Dendritic cell treated with granulocyte-macrophage colony-stimulating factor and Interleukin-4, amounts not matched to agents 40 ng/mL and 50 ng/mL, for 4 days (primary cell): ENCODE data around the gene ILK.

Source experiments
- H3K27ac Mint-ChIP-seq: one replicate; pipeline ENCODE4 v1.8.0; 2022; ENCODE audit warnings: mild to moderate bottlenecking, mixed read lengths
- H3K27me3 Mint-ChIP-seq: one replicate; pipeline ENCODE4 v1.8.0; 2022; ENCODE audit warnings: mild to moderate bottlenecking, mixed read lengths
- H3K36me3 Mint-ChIP-seq: one replicate; pipeline ENCODE4 v1.8.0; 2022; ENCODE audit warnings: low read depth, mixed read lengths
- H3K4me1 Mint-ChIP-seq: one replicate; pipeline ENCODE4 v1.8.0; 2022; ENCODE audit warnings: low read depth, mixed read lengths
- H3K4me3 Mint-ChIP-seq: one replicate; pipeline ENCODE4 v1.8.0; 2022; ENCODE audit warnings: mild to moderate bottlenecking, moderate library complexity, mixed read lengths
- H3K9me3 Mint-ChIP-seq: one replicate; pipeline ENCODE4 v1.8.0; 2022; ENCODE audit warnings: mixed read lengths
- intact Hi-C: fragments of 100-400 bp; cut with micrococcal nuclease; formaldehyde crosslinking; loops from one replicate; pipeline ENCODE4 v1.15.0; 2022

Gene ILK

DNA sequence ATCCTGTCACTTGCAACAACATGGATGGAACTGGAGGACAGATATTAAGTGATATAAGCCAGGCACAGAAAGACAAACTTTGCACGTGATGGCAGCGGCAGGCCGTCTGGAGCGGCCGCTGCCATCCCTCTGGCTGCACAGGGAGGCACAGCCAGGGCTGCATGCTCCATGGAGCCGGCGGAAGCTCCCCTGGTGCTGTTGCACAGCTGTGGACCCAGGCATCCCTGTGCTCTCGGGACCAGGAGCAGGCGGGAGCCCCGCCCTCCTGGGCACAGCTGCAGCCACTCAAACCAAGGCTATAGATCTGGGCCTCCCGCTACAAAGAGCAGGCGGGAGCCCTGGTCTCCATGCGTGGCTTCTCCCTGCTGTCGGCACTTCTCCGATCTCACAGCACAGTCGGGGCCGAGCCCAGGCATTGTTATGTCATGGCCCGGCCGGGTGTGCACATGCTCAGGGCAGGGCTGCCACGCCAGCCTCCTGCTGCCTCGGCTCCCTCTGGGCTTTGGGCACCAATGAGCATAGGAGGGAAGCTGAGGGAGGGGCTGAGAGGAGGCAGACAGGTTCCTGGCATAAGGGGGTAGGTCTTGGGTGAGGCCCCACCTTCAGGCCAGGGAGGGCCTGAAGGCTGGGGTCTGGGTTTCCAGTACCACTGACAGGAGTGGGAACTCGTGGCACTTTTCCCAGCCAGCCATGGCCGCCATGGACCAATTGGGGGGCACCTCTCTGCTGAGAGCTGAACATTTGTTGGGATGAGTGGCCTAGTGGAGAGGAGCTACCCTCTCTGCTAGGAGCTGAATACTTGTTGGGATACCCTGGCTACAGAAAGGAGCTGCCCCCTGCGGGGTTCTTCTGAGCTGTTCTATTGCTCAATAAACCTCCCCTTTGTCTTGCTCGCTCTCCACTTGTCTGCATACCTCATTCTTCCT is 16.9 kb upstream of the ILK start:
- peaks cover 27% of the 10 kb centered on the region for H3K9me3 Mint-ChIP-seq
- H3K4me1 Mint-ChIP-seq: no peaks in the 10 kb centered on the region
- intact Hi-C loops: no loop called here
- peaks cover 55% of the 10 kb centered on the region for H3K36me3 Mint-ChIP-seq
- H3K27ac Mint-ChIP-seq: no peak overlapping the region
- H3K4me3 Mint-ChIP-seq: no peak overlapping the region
- H3K27me3 Mint-ChIP-seq: no peaks in the 10 kb centered on the region

DNA sequence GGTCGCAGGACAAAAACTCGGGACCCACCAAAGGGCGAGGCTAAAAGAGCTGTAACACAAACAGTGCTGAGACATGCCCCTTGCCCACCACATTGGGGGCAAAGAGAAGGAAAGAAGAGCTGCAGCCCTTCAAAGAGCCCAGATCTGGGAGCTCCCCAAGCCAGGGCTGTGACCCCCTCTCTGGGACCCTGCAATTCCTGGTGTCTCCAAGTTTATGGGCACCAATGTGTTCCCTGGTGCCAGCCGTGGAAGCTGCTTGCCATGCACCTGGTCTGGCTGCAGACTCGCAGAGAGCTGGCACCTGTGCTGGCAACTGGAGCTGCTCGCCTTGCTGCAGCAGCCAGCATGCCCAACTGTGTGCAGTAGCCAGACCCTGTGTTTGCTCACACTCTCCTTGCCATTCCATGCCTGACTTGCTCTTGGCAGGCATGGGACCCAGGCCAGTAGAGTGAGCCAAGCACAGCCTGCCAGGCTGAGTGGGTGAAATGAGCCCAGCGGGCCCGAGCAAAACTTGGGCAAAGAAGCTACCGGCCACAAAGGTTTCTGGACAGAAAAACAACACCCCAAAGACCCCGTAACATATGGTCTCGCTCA is 16.1 kb upstream of the ILK start:
- intact Hi-C loops: no loop called here
- Mint-ChIP-seq H3K27me3 (no peaks in the 10 kb centered on the region), H3K36me3 (peaks cover 62% of the 10 kb centered on the region), H3K9me3 (peaks cover 26% of the 10 kb centered on the region), H3K4me3 (no peak overlapping the region), H3K27ac (no peak overlapping the region), H3K4me1 (no peaks in the 10 kb centered on the region)

DNA sequence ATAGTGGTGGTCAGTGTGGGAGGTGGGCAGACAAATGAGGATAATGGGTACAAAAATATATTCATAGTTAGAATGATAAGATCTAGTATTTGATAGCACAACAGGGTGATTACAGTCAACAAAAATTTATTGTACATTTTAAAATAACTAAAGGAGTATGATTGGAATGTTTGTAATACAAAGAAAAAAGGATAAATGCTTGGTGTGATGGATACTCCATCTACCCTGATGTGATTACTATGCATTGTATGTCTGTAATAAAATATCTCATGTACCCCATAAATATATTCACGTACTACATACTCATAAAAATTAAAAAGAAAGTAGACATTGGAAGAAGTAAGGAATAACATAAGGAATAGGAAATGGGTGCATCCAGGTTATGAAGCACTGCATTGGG is 15.6 kb upstream of the ILK start:
- Mint-ChIP-seq H3K9me3 (peaks cover 20% of the 10 kb centered on the region), H3K27me3 (no peaks in the 10 kb centered on the region), H3K36me3 (peaks cover 61% of the 10 kb centered on the region), H3K4me1 (no peaks in the 10 kb centered on the region), H3K27ac (no peak overlapping the region), H3K4me3 (no peak overlapping the region)
- intact Hi-C loops: no loop called here

DNA sequence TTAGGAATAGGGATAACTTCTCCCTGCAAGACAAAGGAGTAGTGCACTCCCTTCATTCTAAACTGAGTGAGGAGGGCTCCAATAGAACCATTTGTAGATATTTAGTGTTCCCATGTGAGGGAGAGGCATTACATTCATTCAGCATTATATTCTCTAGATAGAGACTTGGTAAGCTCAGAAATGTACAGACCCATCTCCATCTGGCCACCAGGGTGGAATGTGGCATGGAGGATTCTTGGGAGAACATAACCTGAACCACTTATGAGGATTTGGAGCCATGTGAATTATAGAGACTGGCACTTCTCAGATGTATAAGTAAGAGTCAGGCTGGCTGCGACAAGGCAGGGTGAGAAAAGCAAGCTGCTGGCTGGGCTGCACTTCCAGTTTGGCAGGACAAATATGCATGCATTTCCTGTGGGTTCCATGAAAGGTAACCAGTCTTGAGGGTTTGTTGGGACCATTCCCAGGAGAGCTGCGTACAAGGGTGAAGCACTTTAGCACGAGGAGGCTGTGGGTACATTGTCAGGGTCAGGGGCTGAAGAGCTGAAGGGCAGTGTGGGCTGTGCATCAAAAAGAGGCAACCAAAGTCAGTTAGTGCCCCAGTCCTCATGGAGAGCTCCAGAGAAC is 9.3 kb upstream of the ILK start:
- peaks cover 4% of the 10 kb centered on the region for H3K4me1 Mint-ChIP-seq
- H3K36me3 Mint-ChIP-seq: peaks cover 73% of the 10 kb centered on the region
- no peaks in the 10 kb centered on the region for H3K27me3 Mint-ChIP-seq
- intact Hi-C loops: no loop called here
- no peak overlapping the region for H3K4me3 Mint-ChIP-seq
- H3K27ac Mint-ChIP-seq: no peak overlapping the region
- no peaks in the 10 kb centered on the region for H3K9me3 Mint-ChIP-seq

DNA sequence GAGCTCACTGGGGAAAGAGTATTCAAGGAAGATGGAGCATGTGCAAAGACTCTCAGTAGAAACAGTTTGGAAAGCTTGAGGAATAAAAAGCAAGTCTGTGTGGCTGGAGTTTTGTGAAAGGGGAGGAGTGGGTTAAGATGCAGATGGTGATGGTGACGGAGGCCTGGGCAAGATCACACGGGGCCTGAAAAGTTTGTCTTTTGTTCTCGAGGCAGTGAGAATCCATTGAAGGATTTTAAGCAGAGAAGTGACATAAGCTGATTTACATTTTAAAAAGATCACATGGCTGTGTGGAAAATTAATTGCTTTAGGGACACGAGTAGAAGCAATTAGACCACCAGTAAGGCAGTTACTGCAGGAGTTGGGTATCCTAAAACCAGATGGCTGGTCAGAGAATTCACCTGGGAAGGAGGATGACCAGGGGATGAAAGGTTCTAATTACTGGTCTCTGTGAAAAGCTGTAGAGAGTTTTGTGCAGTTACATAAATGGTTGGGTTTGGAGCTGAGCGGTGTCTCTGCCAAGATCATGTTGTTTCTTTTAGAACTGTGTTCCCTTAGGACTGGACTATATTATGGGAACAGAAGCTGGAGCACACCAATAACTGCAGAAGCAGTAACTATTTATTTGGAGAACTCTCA is 7.2 kb upstream of the ILK start:
- peaks cover 9% of the 10 kb centered on the region for H3K4me1 Mint-ChIP-seq
- H3K27me3 Mint-ChIP-seq: no peaks in the 10 kb centered on the region
- H3K4me3 Mint-ChIP-seq: no peak overlapping the region
- H3K27ac Mint-ChIP-seq: no peak overlapping the region
- no peaks in the 10 kb centered on the region for H3K9me3 Mint-ChIP-seq
- intact Hi-C loops: no loop called here
- peaks cover 87% of the 10 kb centered on the region for H3K36me3 Mint-ChIP-seq

DNA sequence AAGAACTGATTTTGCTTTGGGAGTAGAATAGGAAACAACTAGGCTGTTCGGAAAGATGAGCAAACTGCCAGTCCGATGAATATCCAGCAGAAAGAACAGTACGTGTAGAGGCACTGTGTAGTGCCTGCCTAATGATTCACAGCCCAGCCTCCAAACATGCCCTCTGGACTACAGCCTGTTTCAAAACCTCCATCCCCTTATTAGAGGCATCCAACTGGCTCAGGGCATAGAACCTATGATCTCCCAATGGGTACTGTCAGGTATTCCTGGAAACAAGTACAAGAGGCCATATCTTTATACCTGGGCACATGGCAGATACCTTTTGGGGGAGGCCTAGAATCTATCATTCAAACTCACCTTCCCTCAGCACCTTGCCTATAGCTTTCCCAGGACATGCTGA is 5.0 kb upstream of the ILK start:
- Mint-ChIP-seq H3K27me3 (no peaks in the 10 kb centered on the region), H3K36me3 (peaks cover 76% of the 10 kb centered on the region), H3K4me3 (no peak overlapping the region), H3K4me1 (peaks cover 9% of the 10 kb centered on the region), H3K9me3 (no peaks in the 10 kb centered on the region), H3K27ac (no peak overlapping the region)
- intact Hi-C loops: no loop called here

DNA sequence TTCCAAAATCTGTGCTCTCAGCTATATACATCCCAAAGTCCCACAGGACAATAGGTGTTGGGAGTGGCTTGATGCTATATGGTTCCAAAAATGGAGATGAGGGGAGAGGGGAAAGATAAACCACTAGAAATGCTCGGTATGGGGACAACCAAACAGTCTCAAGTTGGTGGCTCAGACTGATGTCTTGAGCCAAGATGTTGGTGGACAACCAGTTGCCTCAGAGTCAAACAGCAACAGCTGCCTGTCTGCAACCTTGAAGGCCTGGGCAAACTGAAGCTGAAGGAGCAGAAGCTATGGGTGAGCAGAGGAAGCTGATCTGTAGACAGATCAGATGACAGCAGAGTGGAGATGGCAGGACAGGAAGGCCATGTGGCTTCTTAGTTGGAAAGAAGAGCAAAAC is 4.1 kb upstream of the ILK start:
- peaks cover 9% of the 10 kb centered on the region for H3K4me1 Mint-ChIP-seq
- intact Hi-C loops: no loop called here
- no peak overlapping the region for H3K27ac Mint-ChIP-seq
- no peaks in the 10 kb centered on the region for H3K27me3 Mint-ChIP-seq
- H3K4me3 Mint-ChIP-seq: no peak overlapping the region
- H3K36me3 Mint-ChIP-seq: peaks cover 67% of the 10 kb centered on the region
- H3K9me3 Mint-ChIP-seq: no peaks in the 10 kb centered on the region

DNA sequence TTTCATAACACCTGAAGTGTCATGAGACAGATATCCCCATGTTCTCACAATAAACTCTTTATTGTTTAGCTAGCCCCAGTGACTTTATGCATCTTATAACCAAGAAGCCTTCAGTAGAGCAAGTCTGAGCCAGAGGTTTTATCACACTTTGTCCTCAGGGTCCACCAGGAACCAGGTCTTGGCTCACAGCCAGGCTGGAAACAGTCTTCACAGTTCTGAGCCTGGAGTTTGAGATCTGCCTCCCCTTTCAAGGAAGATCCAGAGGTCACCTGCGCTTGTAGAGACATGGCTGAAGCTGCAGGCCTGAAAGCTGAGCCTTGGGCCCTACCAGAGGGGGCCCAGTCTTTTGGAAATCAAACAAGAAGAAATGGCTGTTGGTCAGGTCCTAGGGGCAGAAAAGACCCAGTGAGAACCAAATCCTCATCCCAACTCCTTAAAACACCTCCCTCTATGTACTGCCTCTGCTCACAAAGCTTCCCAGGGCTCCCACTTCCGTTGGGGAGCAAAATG is 3.6 kb upstream of the ILK start:
- intact Hi-C loops: loop anchor here (5.0 to 10.0 kb wide), 3 partner anchors 65 to 215 kb away; partner anchors contain the start of genes ARFIP2 and TIMM10B
- H3K4me3 Mint-ChIP-seq: no peak overlapping the region
- H3K27me3 Mint-ChIP-seq: no peaks in the 10 kb centered on the region

DNA sequence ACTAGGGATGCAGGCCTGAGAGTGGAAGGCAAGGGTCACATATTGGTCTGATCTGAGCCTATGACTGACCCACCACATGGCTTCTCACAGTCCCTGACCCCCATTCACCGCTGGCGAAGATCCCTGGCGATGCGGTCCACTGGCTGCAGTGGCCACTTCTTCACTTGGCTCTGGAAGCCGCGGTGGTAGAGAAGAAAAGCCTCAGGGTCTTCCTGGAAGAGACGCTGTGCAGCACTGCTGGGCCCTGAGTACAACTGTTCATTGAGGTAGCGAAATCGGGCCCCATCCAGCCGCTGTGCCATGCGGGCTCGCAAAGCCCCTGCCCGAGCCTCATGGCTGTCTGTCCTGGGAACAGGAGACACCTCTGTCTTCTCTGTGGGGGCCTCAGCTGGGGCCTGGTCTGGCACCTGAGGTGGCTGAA is 2.5 kb upstream of the ILK start:
- H3K4me1 Mint-ChIP-seq: peaks cover 9% of the 10 kb centered on the region
- intact Hi-C loops: loop anchor here (5.0 to 10.0 kb wide), 3 partner anchors 66 to 216 kb away; partner anchors contain the start of genes ARFIP2 and TIMM10B
- no peaks in the 10 kb centered on the region for H3K9me3 Mint-ChIP-seq
- H3K27ac Mint-ChIP-seq: no peak overlapping the region
- H3K27me3 Mint-ChIP-seq: no peaks in the 10 kb centered on the region
- no peak overlapping the region for H3K4me3 Mint-ChIP-seq
- H3K36me3 Mint-ChIP-seq: peaks cover 59% of the 10 kb centered on the region

More for the DNA sequence above, 3.6 kb upstream of the ILK start:
- H3K4me1 Mint-ChIP-seq: peaks cover 9% of the 10 kb centered on the region
- no peak overlapping the region for H3K27ac Mint-ChIP-seq
- peaks cover 63% of the 10 kb centered on the region for H3K36me3 Mint-ChIP-seq
- H3K9me3 Mint-ChIP-seq: no peaks in the 10 kb centered on the region

DNA sequence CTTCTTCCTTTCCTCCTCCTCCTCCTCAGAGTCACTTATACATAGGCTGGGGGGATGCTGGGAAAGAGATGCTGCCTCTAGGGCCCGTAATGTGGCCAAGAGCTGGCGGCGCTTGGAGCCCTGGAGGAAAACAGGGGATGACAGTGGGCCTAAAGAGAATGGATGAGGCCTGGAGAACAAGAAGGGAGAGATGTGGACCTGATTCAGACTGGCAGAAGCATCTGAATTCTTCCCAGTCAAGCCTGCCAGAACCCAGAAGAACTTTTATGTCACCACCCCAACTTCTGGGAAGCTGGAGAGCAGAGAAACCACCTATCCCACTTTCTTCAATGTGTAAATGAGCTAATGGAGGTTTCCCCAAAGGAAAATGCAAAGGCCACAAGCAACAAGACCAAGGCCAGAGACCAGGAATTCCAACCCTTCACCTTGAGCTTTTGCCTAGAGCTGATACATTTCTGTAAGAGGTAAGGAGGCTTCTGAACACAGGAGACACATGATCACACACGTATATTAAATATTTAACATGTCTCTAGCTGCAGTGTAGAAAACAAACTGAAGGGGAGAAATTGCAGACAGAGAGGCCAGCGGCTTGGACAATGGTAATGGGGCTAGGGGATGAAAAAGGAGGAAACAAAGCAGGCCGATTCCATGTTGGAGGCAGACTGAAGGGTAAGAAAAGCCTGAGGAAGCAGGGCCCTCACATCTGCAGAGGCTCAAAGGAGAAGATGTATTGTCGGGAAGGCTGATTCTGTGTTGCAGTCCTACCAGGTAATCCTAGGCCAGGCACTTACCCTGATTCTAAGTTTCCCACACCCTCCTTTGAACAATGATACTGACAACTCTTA is 1.3 kb upstream of the ILK start:
- intact Hi-C loops: loop anchor here (2.0 to 10.0 kb wide), 4 partner anchors 68 to 218 kb away; partner anchors contain the start of genes ARFIP2, MRPL17 and TIMM10B

DNA sequence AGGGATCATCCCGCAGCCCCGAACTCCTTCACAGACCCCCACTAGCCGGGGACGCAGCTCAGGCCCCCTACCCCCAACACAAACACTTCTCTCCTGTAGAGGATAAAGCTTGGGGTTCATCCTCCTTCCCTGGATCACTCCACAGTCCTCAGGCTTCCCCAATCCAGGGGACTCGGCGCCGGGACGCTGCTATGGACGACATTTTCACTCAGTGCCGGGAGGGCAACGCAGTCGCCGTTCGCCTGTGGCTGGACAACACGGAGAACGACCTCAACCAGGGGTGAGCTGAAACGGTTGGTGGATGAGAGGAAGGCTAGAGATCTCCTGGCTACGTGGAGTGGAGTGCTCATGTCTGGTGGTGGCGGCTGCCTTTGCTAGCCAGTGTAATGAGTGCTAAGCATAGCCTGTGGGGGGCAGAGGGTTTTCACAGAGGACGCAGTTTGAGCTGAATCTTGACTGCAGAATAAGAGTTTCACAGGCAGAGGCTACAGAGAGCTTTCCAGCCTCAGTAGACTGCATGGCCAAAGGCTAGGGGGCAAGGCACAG is 580 bp downstream of the ILK start:
- Mint-ChIP-seq H3K4me3 (no peak overlapping the region), H3K27ac (no peak overlapping the region), H3K4me1 (peaks cover 19% of the 10 kb centered on the region), H3K9me3 (no peaks in the 10 kb centered on the region), H3K27me3 (no peaks in the 10 kb centered on the region), H3K36me3 (peaks cover 50% of the 10 kb centered on the region)
- intact Hi-C loops: loop anchor here (1.0 to 10.0 kb wide), 5 partner anchors 8 to 219 kb away; partner anchors contain the start of genes ARFIP2, TAF10, TIMM10B and TPP1

More for the DNA sequence above, 1.3 kb upstream of the ILK start:
- Mint-ChIP-seq H3K36me3 (peaks cover 50% of the 10 kb centered on the region), H3K4me3 (no peak overlapping the region), H3K9me3 (no peaks in the 10 kb centered on the region), H3K27me3 (no peaks in the 10 kb centered on the region), H3K4me1 (peaks cover 11% of the 10 kb centered on the region), H3K27ac (no peak overlapping the region)

DNA sequence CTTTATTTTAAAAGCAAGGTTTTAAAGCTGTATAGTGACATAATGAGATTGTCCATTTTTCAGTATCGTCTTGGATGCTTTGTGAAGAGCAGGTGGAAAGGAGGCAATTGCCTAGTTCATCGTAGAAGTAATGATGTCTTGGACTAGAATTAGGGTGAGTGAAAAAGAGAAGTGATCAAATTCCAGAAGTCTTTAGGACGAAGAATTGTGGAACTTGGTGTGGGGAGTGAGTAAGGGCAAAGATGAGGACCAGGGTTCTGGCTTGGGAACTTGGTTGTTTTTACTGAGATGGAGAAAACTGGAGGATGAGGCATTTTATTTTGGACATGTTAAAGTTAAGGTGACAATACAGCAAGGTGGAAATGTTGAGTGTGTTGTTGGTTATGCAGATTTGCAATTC is 1.2 kb downstream of the ILK start:
- Mint-ChIP-seq H3K27me3 (no peaks in the 10 kb centered on the region), H3K4me1 (peaks cover 19% of the 10 kb centered on the region), H3K4me3 (no peak overlapping the region), H3K36me3 (peaks cover 50% of the 10 kb centered on the region), H3K9me3 (no peaks in the 10 kb centered on the region), H3K27ac (no peak overlapping the region)
- intact Hi-C loops: loop anchor here (1.0 to 10.0 kb wide), 5 partner anchors 8 to 220 kb away; partner anchors contain the start of genes ARFIP2, TAF10, TIMM10B and TPP1
